Stimulated activated CD4-positive, alpha-beta T cell treated with anti-CD3 and anti-CD28 coated beads, Interleukin-1b, Interleukin-23, amount 100 ng/mL, for 1 hour (primary cell): ENCODE results near the gene IL9.

Experiments
- DNase-seq, 2 donors: peaks; one replicate each; pipeline ENCODE4 v3.0.0-alpha.2; 2020; ENCODE audit warnings: low read depth in 2 of 2

IL9 gene

DNA sequence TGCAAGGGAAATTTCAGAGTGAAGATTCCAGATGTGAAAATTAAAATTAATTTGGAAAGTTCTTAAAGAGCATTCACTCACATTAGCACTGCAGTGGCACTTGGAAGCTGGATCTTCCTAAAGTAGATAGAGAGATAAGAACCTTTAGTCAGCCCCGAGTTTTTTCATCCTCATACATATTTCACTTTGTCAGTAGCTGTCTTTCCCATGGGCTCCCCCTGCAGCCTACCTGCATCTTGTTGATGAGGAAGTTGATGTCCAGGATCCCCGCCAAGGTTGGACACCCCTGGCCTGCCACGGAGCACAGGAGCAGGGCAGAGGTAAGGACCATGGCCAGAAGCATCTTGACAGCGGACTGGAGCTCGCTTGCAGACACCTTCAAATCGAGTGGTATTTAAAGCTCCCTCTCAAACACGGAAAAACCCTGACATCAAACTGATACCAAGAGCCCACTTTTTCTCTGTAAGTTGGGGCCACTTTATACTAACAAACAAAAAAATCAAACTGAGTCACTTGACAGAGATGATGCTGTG lies at the start of gene IL9:
IL9 (minus strand) TSS at position 368 of the 533 bp plus-strand sequence; CDS start at position 343, 25 bp downstream.
- DNase-seq = no peak

GRCh38 chr5:135944967-135945560 lies 49.4 kb upstream of the IL9 start:
- no peak for DNase-seq

DNA sequence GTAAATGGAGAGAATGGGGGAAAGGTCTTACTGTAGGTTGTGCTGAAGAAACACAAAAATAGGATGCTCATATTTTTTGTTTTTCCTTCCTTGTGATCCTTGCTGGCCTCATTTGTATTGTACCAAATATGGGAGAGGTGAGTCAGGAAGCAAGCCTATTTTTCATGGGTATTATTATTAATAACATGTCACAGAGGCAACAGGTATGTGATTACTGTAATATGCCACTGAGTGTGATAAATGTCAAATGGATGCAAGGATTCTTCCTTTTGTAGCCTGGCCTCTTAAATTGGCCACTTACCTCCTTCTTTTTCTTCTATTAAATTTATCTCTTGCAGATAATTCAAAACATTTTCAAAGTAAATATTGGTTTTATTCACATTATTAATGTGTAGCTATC lies 48.9 kb upstream of the IL9 start:
- no peak for DNase-seq

- DNase-seq = no peak
Observed at GRCh38 chr5:135942202-135942771, 46.6 kb upstream of the IL9 start.

GRCh38 chr5:135941711-135942110 lies 46.1 kb upstream of the IL9 start:
- DNase-seq = no peak

DNA sequence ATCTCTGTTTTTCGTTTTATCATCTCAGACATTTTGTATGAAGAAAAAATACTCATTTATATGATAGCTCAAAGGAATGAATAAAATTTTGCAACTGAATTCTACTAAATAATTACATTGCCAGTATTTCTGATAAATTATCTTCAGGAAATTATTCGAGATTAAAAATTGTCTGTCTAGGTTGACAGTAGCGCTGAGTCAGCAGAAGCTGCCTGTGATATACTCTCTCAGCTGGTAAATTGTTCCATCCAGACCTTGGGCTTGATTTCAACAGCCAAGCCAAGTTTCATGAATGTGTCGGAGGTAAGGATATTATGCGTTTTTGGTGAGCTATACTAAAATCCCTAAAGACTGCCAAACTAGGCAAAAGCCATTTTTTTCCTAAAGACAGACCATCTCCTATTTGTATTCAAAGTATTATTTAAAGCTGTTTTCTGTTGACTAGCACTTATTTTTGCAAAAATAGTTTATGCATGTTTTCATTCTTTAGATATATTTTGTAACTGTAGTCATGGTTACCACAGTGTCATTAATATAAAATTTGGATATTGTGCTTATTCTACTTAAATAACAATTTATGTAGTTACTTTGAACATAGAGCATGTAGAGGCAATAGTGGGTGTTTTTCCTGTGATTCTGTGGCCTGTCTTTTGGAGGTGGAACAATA lies 41.7 kb upstream of the IL9 start:
- DNase-seq = no peak

DNA sequence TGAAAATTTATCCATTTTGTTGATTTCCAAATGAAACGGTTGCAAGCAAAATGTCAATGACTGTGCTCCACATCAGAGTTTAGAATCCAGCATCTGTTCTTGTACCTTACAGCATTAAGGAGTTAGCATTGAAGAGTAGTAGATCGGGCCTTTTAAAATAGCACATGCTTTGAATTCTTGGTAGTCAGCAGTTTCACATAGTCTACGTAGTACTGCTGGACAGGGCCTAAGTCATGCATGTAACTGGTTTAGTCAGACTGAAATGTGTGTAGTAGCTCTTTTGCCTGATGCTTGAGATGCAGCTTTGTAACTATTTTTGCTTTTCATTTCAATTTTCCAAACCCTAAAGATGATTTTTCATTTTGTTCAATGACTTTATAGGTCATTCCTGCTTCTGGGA lies 39.3 kb upstream of the IL9 start:
- no peak for DNase-seq

GRCh38 chr5:135930949-135931295 lies 35.3 kb upstream of the IL9 start:
- no peak for DNase-seq

GRCh38 chr5:135930029-135930948 lies 34.6 kb upstream of the IL9 start:
- no peak for DNase-seq

DNA sequence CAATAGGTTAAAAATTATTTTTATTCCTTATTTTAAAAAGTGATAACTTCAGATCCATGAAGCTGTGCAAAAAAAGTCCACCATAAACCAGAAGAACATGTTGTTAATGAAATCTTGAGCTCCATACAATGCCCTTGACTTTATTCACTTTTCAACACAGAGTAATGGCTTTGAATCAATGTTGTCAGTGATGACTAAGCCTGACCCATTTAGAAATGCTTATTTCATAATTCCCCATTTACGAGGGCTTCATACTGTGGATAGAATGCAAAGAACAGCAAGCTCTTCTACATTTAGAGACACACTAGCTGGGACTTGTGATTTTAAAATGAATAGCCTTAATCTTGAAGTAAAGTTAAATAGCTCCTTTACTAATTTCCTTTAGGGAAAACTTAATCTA lies 25.7 kb upstream of the IL9 start:
- DNase-seq = no peak

DNA sequence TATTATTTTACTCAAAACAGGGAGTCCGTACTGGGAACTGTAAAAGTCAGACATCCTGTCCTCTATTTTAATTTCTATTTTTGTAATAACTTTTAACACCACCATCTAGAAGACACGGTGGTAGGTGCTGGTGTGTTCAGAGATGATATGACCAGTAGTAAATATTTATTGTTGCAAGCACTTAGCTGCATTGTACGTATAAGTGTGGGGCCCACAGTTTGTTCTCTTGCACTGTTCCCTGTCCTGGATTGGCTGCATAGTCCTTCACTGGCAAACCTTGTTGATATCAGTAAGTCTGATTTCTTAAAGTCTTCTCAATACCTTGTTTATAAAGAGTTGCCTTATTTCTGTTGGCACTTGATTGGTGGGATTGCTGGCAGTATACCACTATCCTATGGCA lies 24.6 kb upstream of the IL9 start:
- DNase-seq = no peak

DNA sequence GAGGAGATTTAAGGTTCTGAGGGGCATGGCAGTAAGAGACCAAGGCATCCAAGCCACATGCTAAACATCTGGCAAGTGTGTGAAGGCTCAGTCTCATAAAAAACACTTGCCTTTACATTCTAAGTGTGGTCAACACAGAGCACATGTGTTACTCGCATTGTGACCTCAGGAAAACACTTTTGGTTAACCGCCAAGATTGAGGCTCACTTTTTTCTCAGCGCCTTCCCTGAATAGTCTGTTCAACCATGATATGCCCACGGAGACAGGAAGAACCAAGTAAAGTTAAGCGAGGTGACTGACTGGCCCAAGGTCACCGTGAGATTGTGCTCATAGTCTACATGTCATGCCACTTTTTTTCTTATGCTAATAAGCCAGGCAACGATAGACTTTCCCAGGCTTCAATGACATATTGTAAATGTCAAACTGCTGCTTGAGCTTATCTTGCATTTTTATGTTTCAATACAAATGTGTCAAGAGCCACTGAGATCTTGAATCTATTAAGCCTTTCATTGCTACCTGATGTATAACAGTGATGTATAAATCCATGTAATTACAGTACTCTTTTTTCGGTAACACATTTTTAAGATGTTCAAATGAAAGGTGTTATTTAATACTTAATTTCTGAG lies 21.1 kb upstream of the IL9 start:
- no peak for DNase-seq

DNA sequence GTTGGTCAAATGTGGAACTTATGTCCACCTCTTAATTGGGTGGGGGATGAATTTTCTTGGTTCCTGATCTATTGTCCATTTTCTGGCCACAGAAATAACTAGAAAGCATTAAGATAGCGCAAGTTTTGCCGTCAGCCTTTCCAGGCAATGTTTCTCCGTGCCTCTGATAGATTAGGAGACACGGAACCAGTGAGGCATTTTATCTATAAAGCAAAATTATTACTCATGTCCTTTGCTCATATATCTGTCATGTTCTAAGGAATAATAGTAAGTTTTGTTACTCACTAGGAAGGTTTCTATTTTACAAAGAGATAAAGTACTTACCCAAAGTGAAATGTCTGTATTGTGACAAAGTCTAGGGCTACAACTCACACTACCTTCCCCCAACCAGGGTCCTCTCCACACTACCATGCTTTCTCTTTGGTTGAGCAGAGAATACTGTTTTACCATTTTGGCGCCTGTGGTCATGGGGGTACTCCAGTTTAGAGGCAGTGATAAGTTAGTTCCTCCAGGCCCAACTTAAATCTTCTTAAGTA lies 19.9 kb upstream of the IL9 start:
- no peak for DNase-seq

GRCh38 chr5:135913713-135914626 lies 18.3 kb upstream of the IL9 start:
- DNase-seq = no peak

DNA sequence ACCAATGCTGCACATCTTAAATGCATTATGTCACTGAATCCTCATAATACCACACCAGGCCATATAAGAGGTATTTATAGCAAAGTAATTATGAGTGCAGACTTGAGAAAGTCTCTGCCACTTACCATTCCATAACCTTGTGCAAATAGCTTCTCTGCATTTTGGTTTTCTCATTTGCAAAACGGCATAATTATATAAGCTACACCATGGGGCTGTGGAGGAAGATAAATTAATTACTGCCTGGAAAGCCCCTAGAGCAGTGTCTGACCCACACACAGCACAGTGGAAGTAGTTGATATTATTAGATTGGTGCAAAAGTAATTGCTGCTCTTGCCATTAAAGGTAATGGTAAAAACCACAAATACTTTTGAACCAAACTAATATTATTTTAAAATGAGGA lies 9.5 kb upstream of the IL9 start:
- no peak for DNase-seq

DNA sequence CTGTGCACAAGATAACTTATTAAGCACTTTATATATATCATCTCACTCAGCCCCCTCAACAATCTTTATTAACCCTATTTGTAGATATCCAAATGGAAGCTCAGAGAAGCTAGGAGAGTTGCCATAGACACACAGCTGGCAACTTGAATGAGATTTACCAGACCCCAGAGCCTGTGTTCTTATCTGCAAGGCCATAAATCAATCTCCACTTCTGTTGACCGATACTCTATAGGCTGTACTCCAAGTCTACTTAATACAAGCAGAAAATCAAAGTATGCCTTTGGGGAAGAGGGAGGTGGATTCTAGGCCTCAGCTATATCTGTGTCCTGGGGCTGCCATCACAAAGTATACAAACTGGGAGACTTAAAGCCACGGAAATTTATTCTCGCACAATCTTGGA lies 6.0 kb upstream of the IL9 start:
- DNase-seq = no peak

DNA sequence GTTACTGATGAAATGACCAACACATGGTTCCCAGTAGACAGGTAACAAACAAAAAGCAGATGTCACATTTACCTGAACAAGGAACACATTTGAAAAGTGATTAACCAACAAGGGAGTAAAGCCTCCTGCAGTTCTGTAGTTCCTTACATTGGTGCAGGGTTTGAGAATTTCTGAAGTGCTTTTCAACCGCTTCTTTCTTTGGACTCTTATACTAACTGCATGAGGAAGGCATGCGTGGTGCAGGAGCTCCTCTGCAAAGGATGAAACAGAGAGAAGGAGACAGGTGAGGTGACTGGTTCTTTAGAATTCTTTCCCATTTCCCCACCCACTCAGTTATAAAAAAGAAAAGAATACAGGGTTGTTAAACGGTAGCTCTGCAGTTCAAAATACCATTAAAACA lies 4.6 kb upstream of the IL9 start:
- no peak for DNase-seq

- no peak for DNase-seq
Observed at GRCh38 chr5:135898651-135899050, 3.0 kb upstream of the IL9 start.

DNA sequence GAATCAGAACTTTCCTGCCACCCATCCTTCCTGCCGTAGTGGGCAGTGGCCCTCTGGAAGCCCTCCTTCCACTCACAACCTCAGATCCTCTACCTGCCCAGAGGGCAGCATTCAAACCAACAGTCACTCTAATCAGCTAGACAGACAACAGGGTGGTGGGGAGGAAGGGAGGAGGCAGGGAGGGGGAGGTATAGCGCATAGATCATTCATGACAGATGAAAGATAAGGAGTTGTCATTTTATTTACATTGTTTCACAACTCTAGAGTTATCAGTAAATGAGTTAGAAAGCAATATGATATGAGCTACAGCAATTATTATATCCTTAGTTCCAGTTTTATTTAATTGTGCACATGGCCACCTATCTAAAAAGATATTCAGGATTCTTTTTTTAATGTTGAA lies 852 bp downstream of the IL9 start:
- DNase-seq = no peak

GRCh38 chr5:135894276-135894675 lies 1.4 kb downstream of the IL9 start:
- DNase-seq = no peak

- no peak for DNase-seq
Observed at GRCh38 chr5:135891791-135892190, 3.9 kb downstream of the IL9 start.
